PC-9 (cell line): ENCODE measurements around the gene PRXL2B. TPM values are rescaled to one million over a fixed set of nuclear protein-coding genes. Genes with fewer than 3 reads are reported as not detected.

Experiments used
- BruUV-seq: library from RNA; stranded (reverse); fragments of 400-500 nt; replicated peaks from 2 replicates; lab custom pipeline; 2021; lab: Mats Ljungman, UMichigan
- CTCF ChIA-PET: fragments of 300-600 bp; sonication (Branson Sonifier 250); formaldehyde crosslinking; loops from one replicate; lab custom pipeline; 2022; ENCODE audit warnings: antibody characterized with exemption; lab: Charles Lee
- POLR2A ChIA-PET: fragments of 300-600 bp; sonication (Branson Sonifier 250); formaldehyde crosslinking; loops from one replicate; lab custom pipeline; 2022; ENCODE audit warnings: antibody characterized with exemption; ENCODE audit not compliant: unreplicated experiment; lab: Charles Lee
- DNase-seq, 2 experiments: peaks; one replicate each; pipeline versions ENCODE4 v3.0.0 to v3.0.0-alpha.2; 2015 to 2022; ENCODE audit warnings: mixed read lengths in 1 of 2
- H2AFZ ChIP-seq: fragments of 200-600 bp; sonication (generic); 2 replicates; pipeline ENCODE4 v1.8.1; 2017; ENCODE audit warnings: antibody characterized with exemption
- H3F3A ChIP-seq: fragments of 200-600 bp; sonication (generic); 2 replicates; pipeline ENCODE4 v1.8.1; 2017; ENCODE audit warnings: antibody characterized with exemption, mild to moderate bottlenecking, low read depth; ENCODE audit not compliant: insufficient read depth
- H3K27ac ChIP-seq: fragments of 200-600 bp; sonication (generic); 2 replicates; pipeline ENCODE4 v1.6.1; 2016; ENCODE audit warnings: mixed run types
- H3K27me3 ChIP-seq: fragments of 200-600 bp; sonication (generic); 2 replicates; pipeline ENCODE4 v1.6.1; 2016; ENCODE audit warnings: low read depth, mixed run types; ENCODE audit not compliant: insufficient read depth
- H3K36me3 ChIP-seq: fragments of 200-600 bp; sonication (generic); 2 replicates; pipeline ENCODE4 v1.6.1; 2016; ENCODE audit warnings: low read depth, mixed run types
- H3K4me1 ChIP-seq: fragments of 200-600 bp; sonication (generic); replicated peaks from 2 replicates; pipeline ENCODE4 v1.6.1; 2016; ENCODE audit warnings: mixed run types; ENCODE audit not compliant: insufficient read depth
- H3K4me2 ChIP-seq: fragments of 200-600 bp; sonication (generic); 2 replicates; pipeline ENCODE4 v1.6.1; 2017; ENCODE audit warnings: mixed run types
- H3K4me3 ChIP-seq: fragments of 200-600 bp; sonication (generic); 2 replicates; pipeline ENCODE4 v1.6.1; 2016; ENCODE audit warnings: mixed run types
- H3K79me2 ChIP-seq: fragments of 200-600 bp; sonication (generic); 2 replicates; pipeline ENCODE4 v1.6.1; 2017; ENCODE audit warnings: low read depth, mixed run types
- H3K9me2 ChIP-seq: fragments of 200-600 bp; sonication (generic); 2 replicates; pipeline ENCODE4 v1.8.1; 2017; ENCODE audit warnings: mild to moderate bottlenecking; ENCODE audit not compliant: insufficient read depth
- H3K9me3 ChIP-seq: fragments of 200-600 bp; sonication (generic); 2 replicates; pipeline ENCODE4 v1.8.1; 2016; ENCODE audit warnings: low read depth; ENCODE audit not compliant: insufficient read depth
- H4K20me1 ChIP-seq: fragments of 200-600 bp; sonication (generic); 2 replicates; pipeline ENCODE4 v1.8.1; 2017; ENCODE audit not compliant: insufficient read depth
- CTCF ChIP-seq: fragments of 200-600 bp; sonication (generic); conservative IDR thresholded peaks from 2 replicates; pipeline ENCODE4 v1.6.1; 2017; ENCODE audit warnings: mixed run types, antibody characterized with exemption, mild to moderate bottlenecking, moderate library complexity
- EZH2 ChIP-seq: fragments of 200-600 bp; sonication (generic); IDR thresholded peaks from 2 replicates; pipeline ENCODE4 v1.8.0; 2017; ENCODE audit warnings: antibody characterized with exemption, low read depth
- intact Hi-C: fragments of 100-400 bp; cut with micrococcal nuclease; formaldehyde crosslinking; loops from one replicate; pipeline ENCODE4 v1.10.0; 2022; ENCODE audit not compliant: unreplicated experiment
- total RNA-seq: library from RNA; stranded (reverse); gene quantifications from 2 replicates; pipeline ENCODE4 v1.2.3, GENCODE V29; 2021

Gene PRXL2B
- total RNA-seq, 1 experiment from 2014 or later = 26.1 TPM

- CTCF ChIA-PET = no interaction called here
- intact Hi-C loops = loop anchor here (5.0 to 10.0 kb wide), 2 partner anchors 55 to 177 kb away; partner anchors contain the start of gene PEX10
Observed at GRCh38 chr1:2589431-2590232, 3.1 kb downstream of the PRXL2B start.

GRCh38 chr1:2590233-2591141 is 3.9 kb downstream of the PRXL2B start:
- BruUV-seq = no TSS peak
- no peak for DNase-seq
- Histone ChIP-seq H3K36me3 (no peaks in the 10 kb centered on the region), H2AFZ (no peak overlapping the region), H3K9me2 (no peaks in the 10 kb centered on the region), H3F3A (no peaks in the 10 kb centered on the region), H3K4me3 (no peak overlapping the region), H3K27ac (no peak overlapping the region), H3K27me3 (no peaks in the 10 kb centered on the region; the same call in 1 of the 2 replicates), H3K9me3 (no peaks in the 10 kb centered on the region), H3K79me2 (no peaks in the 10 kb centered on the region), H3K4me2 (no peak overlapping the region), H3K4me1 (no peaks in the 10 kb centered on the region), H4K20me1 (no peaks in the 10 kb centered on the region)
- TF ChIP-seq EZH2 (no peak), CTCF (no peak)
- POLR2A ChIA-PET = no interaction called here
- intact Hi-C loops = no loop called here
- CTCF ChIA-PET = no interaction called here

More at GRCh38 chr1:2589431-2590232, 3.1 kb downstream of the PRXL2B start:
- 0 out of 2 replicates have a peak, but pooled peaks cover 6% of the 10 kb centered on the region for H3K79me2 ChIP-seq
- POLR2A ChIA-PET = no interaction called here
- no peak for TF ChIP-seq EZH2
- no peak for TF ChIP-seq CTCF
- no peaks in the 10 kb centered on the region for H3K4me1 ChIP-seq
- H4K20me1 ChIP-seq = no peaks in the 10 kb centered on the region
- BruUV-seq = no TSS peak
- H3K36me3 ChIP-seq = no peaks in the 10 kb centered on the region
- no peak overlapping the region for H3K27ac ChIP-seq
- H3K9me2 ChIP-seq = no peaks in the 10 kb centered on the region
- H2AFZ ChIP-seq = no peak overlapping the region
- H3K9me3 ChIP-seq = no peaks in the 10 kb centered on the region
- no peak overlapping the region for H3K4me3 ChIP-seq
- no peak for DNase-seq
- no peaks in the 10 kb centered on the region; the same call in 1 of the 2 replicates for H3K27me3 ChIP-seq
- H3K4me2 ChIP-seq = no peak overlapping the region
- H3F3A ChIP-seq = peaks cover 1% of the 10 kb centered on the region; the same call in 1 of the 2 replicates

- H3K27me3 ChIP-seq = no peaks in the 10 kb centered on the region; the same call in 1 of the 2 replicates
- DNase-seq = no peak
- intact Hi-C loops = no loop called here
- H3K9me3 ChIP-seq = no peaks in the 10 kb centered on the region
- ChIA-PET CTCF (no interaction called here), POLR2A (no interaction called here)
- H4K20me1 ChIP-seq = no peaks in the 10 kb centered on the region
- BruUV-seq = no TSS peak
- no peaks in the 10 kb centered on the region for H3K9me2 ChIP-seq
- no peak overlapping the region for H3K4me3 ChIP-seq
- no peak for TF ChIP-seq EZH2
- no peak for TF ChIP-seq CTCF
- no peaks in the 10 kb centered on the region for H3K4me1 ChIP-seq
- H2AFZ ChIP-seq = no peak overlapping the region
- H3K36me3 ChIP-seq = no peaks in the 10 kb centered on the region
- no peak overlapping the region for H3K4me2 ChIP-seq
- no peaks in the 10 kb centered on the region for H3F3A ChIP-seq
- H3K79me2 ChIP-seq = no peaks in the 10 kb centered on the region
- no peak overlapping the region for H3K27ac ChIP-seq
Observed at GRCh38 chr1:2591233-2591580, 4.6 kb downstream of the PRXL2B start.
